ENCODE results near the gene TMEM240.
"Not testable (repeated sequence)": the region's sequence is repeated elsewhere in the genome, so short reads cannot be mapped to it uniquely, and the experiment has no call there.

TMEM240 gene

DNA sequence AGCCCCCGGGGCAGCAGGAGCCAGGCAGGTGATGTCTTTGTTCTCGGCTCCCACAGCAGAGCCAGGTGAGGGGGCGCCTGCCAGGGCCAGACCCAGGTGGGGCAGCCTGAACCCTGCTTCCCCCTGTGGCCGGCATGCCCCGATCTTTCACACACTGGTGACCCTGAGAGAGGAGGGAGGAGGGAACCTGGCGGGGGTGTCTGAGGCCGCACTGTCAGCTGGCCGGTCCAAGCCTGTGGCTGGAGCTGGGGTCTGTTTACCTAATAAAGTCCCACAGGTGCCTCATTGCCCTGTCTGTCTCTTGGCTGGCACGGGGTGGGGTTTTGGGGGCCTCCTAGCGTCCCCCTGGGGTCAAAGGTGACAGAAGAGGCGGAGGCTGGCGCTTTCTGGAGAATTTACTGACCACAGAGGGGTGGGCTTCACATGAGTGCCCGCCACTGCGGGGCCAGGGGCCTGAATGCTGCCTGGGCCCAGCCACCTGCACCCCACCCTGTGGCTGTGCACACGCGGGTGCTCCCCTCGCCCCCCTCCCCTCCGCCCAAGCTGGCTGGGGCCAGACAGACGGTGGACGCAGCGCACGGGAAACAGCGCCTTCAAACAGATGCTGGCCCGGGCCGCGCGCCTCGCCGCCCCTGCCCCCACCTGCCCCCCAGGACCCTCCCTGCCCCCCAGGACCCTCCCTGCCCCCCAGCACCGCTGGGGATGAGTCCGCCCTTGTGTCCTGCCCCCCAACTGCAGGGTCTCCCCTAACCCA lies 5.8 kb downstream of the TMEM240 start:
- no peak overlapping the region for H4K91ac ChIP-seq (ENCODE audit: low read depth, low read length, poor library complexity)
- no peaks in the 10 kb centered on the region for H3K27me3 ChIP-seq (ENCODE audit: control insufficient read depth in 3 of 3, insufficient read depth in 3 of 3, low read depth in 1 of 3, low read length in 3 of 3)
- no peak overlapping the region for H2BK12ac ChIP-seq (ENCODE audit: low read length)
- WGBS, 2 donors (ENCODE audit: extremely low coverage in 2 of 2, insufficient read length in 2 of 2, insufficient replicate concordance in 1 of 2), result no CpG with 5 or more reads among the region's 31 CpGs
- H3K23ac ChIP-seq (ENCODE audit: low read depth, low read length, poor library complexity), result no peak overlapping the region
- H2AK5ac ChIP-seq (ENCODE audit: low read depth, low read length), result no peak overlapping the region
- H3K4ac ChIP-seq (ENCODE audit: low read length), result no peak overlapping the region
- H3K18ac ChIP-seq (ENCODE audit: low read length), result no peak overlapping the region
- H2BK15ac ChIP-seq (ENCODE audit: low read length), result no peak overlapping the region
- peaks cover 6 to 14% of the 10 kb centered on the region in 2 donors for H3K9me3 ChIP-seq (replicated peaks in 1 of 2; ENCODE audit: control insufficient read depth in 2 of 2, insufficient read depth in 1 of 2, low read depth in 1 of 2, low read length in 2 of 2)
- H2BK5ac ChIP-seq (ENCODE audit: low read length), result no peak overlapping the region
- H3K4me2 ChIP-seq (ENCODE audit: insufficient read depth, low read length, poor library complexity, severe bottlenecking), result no peak overlapping the region
- H3K27ac ChIP-seq (replicated peaks; ENCODE audit: low read length), result no peak overlapping the region
- H3K36me3 ChIP-seq (replicated peaks in 1 of 2; ENCODE audit: control insufficient read depth in 2 of 2, insufficient read depth in 2 of 2, low read length in 2 of 2), result peaks cover 10 to 20% of the 10 kb centered on the region in 2 donors
- H3K4me3 ChIP-seq (ENCODE audit: low read length in 2 of 2), result no peak overlapping the region
- no peak overlapping the region for H2AFZ ChIP-seq (ENCODE audit: low read length)
- peaks cover 36% of the 10 kb centered on the region for H3K79me1 ChIP-seq (ENCODE audit: low read depth, low read length)
- DNase-seq (ENCODE audit: low spot score), result no peak
- peaks cover 0 to 9% of the 10 kb centered on the region in 2 donors for H3K4me1 ChIP-seq (ENCODE audit: control insufficient read depth in 2 of 2, insufficient read depth in 1 of 2, low read depth in 1 of 2, low read length in 2 of 2)
- H2BK120ac ChIP-seq (ENCODE audit: low read depth, low read length), result no peak overlapping the region
- H3K14ac ChIP-seq (ENCODE audit: low read length), result no peak overlapping the region
- no peak overlapping the region for H4K8ac ChIP-seq (ENCODE audit: low read depth, low read length)
- H3K9ac ChIP-seq (ENCODE audit: low read depth, low read length, poor library complexity), result no peak overlapping the region

DNA sequence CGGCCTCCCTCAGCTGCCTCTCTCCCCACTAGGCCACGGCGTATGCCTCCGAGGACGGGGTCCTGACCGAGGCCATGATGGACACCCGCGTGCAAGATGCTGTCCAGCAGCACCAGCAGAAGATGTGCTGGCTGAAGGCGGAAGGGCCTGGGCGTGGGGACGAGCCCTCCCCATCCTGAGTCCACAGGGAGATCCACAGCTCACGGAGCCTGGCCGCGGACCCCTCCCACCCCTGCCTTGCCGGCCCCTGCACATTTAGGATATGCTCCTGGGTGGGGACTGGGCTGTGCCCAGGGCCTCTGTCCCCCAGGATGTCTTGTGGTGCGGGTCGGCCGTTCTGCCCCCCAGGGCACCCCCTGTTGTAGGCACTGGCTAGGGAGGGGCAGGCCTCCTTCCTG lies 6.5 kb downstream of the TMEM240 start:
- no CpG with 5 or more reads among the region's 18 CpGs for WGBS, 2 donors (ENCODE audit: extremely low coverage in 2 of 2, insufficient read length in 2 of 2, insufficient replicate concordance in 1 of 2)
- not testable (repeated sequence) for H3K23ac ChIP-seq (ENCODE audit: low read depth, low read length, poor library complexity); H2AFZ ChIP-seq (ENCODE audit: low read length); H2BK5ac ChIP-seq (ENCODE audit: low read length); H2BK120ac ChIP-seq (ENCODE audit: low read depth, low read length); H3K4me1 ChIP-seq (ENCODE audit: control insufficient read depth in 2 of 2, insufficient read depth in 1 of 2, low read depth in 1 of 2, low read length in 2 of 2); H4K8ac ChIP-seq (ENCODE audit: low read depth, low read length); H3K18ac ChIP-seq (ENCODE audit: low read length); H3K4ac ChIP-seq (ENCODE audit: low read length); H2BK12ac ChIP-seq (ENCODE audit: low read length); H2BK15ac ChIP-seq (ENCODE audit: low read length); H3K4me2 ChIP-seq (ENCODE audit: insufficient read depth, low read length, poor library complexity, severe bottlenecking); H3K27me3 ChIP-seq (ENCODE audit: control insufficient read depth in 3 of 3, insufficient read depth in 3 of 3, low read depth in 1 of 3, low read length in 3 of 3); H2AK5ac ChIP-seq (ENCODE audit: low read depth, low read length); DNase-seq (ENCODE audit: low spot score); H3K14ac ChIP-seq (ENCODE audit: low read length); H3K27ac ChIP-seq (replicated peaks; ENCODE audit: low read length); H3K4me3 ChIP-seq (ENCODE audit: low read length in 2 of 2); H4K91ac ChIP-seq (ENCODE audit: low read depth, low read length, poor library complexity); H3K9ac ChIP-seq (ENCODE audit: low read depth, low read length, poor library complexity)
- Histone ChIP-seq H3K9me3 (replicated peaks in 1 of 2; ENCODE audit: control insufficient read depth in 2 of 2, insufficient read depth in 1 of 2, low read depth in 1 of 2, low read length in 2 of 2) (peaks cover 6 to 17% of the 10 kb centered on the region in 2 donors), H3K36me3 (replicated peaks in 1 of 2; ENCODE audit: control insufficient read depth in 2 of 2, insufficient read depth in 2 of 2, low read length in 2 of 2) (peaks cover 16 to 23% of the 10 kb centered on the region in 2 donors), H3K79me1 (ENCODE audit: low read depth, low read length) (peaks cover 30% of the 10 kb centered on the region)

DNA sequence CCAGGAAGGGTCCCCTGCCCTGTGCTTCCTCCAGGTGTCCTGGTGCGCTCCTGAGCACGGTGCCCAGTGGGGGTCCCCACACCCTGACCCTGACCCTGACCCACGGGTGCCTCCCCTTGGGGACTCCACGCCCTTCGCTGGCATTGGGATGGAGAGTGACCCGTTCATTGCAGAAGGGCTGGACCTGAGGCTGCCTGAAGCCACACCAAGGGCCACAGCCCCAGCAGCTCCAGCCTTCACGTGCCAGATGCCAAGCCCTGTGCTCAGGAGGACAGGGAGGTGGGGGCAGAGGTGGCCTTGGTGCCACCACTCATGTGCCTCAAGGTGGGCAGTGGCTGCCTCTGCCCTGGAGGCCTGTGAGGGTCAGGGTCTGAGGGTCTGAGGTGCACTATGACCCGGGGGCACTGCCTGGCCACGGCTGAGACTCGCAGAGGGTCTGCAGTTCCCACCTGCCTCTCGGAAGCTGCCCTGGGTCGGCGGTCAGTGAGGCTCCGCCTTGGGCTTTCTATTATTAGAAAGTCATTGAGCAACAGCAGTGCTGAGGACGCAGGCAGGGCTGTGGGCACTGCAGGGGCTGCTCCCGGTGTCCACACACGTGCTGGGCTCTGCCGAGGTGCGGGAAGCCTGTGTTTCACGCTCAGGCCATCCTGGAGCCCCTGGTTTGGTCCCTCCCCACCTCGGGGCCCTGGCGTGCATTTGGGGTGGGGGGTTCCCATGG lies 7.1 kb downstream of the TMEM240 start:
- H2BK5ac ChIP-seq (ENCODE audit: low read length); H3K18ac ChIP-seq (ENCODE audit: low read length); H3K27ac ChIP-seq (replicated peaks; ENCODE audit: low read length); H3K4me3 ChIP-seq (ENCODE audit: low read length in 2 of 2); H3K27me3 ChIP-seq (ENCODE audit: control insufficient read depth in 3 of 3, insufficient read depth in 3 of 3, low read depth in 1 of 3, low read length in 3 of 3); H2BK120ac ChIP-seq (ENCODE audit: low read depth, low read length); H4K91ac ChIP-seq (ENCODE audit: low read depth, low read length, poor library complexity); H2BK15ac ChIP-seq (ENCODE audit: low read length); H3K9ac ChIP-seq (ENCODE audit: low read depth, low read length, poor library complexity); DNase-seq (ENCODE audit: low spot score); H3K23ac ChIP-seq (ENCODE audit: low read depth, low read length, poor library complexity); H3K4me1 ChIP-seq (ENCODE audit: control insufficient read depth in 2 of 2, insufficient read depth in 1 of 2, low read depth in 1 of 2, low read length in 2 of 2); H3K14ac ChIP-seq (ENCODE audit: low read length); H2AFZ ChIP-seq (ENCODE audit: low read length); H3K4ac ChIP-seq (ENCODE audit: low read length); H2BK12ac ChIP-seq (ENCODE audit: low read length); H3K4me2 ChIP-seq (ENCODE audit: insufficient read depth, low read length, poor library complexity, severe bottlenecking); H4K8ac ChIP-seq (ENCODE audit: low read depth, low read length); H2AK5ac ChIP-seq (ENCODE audit: low read depth, low read length): not testable (repeated sequence)
- H3K79me1 ChIP-seq (ENCODE audit: low read depth, low read length), result peaks cover 27% of the 10 kb centered on the region
- peaks cover 4 to 17% of the 10 kb centered on the region in 2 donors for H3K9me3 ChIP-seq (replicated peaks in 1 of 2; ENCODE audit: control insufficient read depth in 2 of 2, insufficient read depth in 1 of 2, low read depth in 1 of 2, low read length in 2 of 2)
- WGBS, 2 donors (ENCODE audit: extremely low coverage in 2 of 2, insufficient read length in 2 of 2, insufficient replicate concordance in 1 of 2), result no CpG with 5 or more reads among the region's 22 CpGs
- peaks cover 19 to 22% of the 10 kb centered on the region in 2 donors for H3K36me3 ChIP-seq (replicated peaks in 1 of 2; ENCODE audit: control insufficient read depth in 2 of 2, insufficient read depth in 2 of 2, low read length in 2 of 2)

DNA sequence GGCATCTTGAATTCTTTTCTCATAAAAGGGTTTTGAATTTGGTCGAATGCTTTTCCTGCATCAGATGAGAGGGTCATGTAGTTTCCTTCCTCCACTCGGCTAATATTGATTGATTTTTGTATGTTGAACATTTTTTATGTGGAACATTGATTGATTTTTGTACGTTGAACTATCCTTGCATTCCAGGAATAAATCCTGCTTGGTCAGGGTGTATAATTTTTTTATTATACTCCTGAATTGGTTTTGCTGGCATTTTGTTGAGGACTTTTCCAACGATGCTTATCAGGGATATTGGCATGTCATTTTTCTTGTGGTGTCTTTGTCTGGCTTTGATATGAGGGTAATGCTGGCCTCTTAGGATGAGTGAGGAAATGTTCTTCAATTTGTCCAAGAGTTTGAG lies 8.5 kb downstream of the TMEM240 start:
- H2AFZ ChIP-seq (ENCODE audit: low read length), result no peak overlapping the region
- H3K4ac ChIP-seq (ENCODE audit: low read length), result no peak overlapping the region
- no peak overlapping the region for H3K14ac ChIP-seq (ENCODE audit: low read length)
- H2BK5ac ChIP-seq (ENCODE audit: low read length), result no peak overlapping the region
- H2AK5ac ChIP-seq (ENCODE audit: low read depth, low read length), result no peak overlapping the region
- no peaks in the 10 kb centered on the region for H3K4me1 ChIP-seq (ENCODE audit: control insufficient read depth in 2 of 2, insufficient read depth in 1 of 2, low read depth in 1 of 2, low read length in 2 of 2)
- H2BK12ac ChIP-seq (ENCODE audit: low read length), result no peak overlapping the region
- H3K18ac ChIP-seq (ENCODE audit: low read length), result no peak overlapping the region
- H3K27me3 ChIP-seq (ENCODE audit: control insufficient read depth in 3 of 3, insufficient read depth in 3 of 3, low read depth in 1 of 3, low read length in 3 of 3), result no peaks in the 10 kb centered on the region
- H3K79me1 ChIP-seq (ENCODE audit: low read depth, low read length), result peaks cover 14% of the 10 kb centered on the region
- H4K8ac ChIP-seq (ENCODE audit: low read depth, low read length), result no peak overlapping the region
- H3K9me3 ChIP-seq (replicated peaks in 1 of 2; ENCODE audit: control insufficient read depth in 2 of 2, insufficient read depth in 1 of 2, low read depth in 1 of 2, low read length in 2 of 2), result peaks cover 4 to 17% of the 10 kb centered on the region in 2 donors
- H3K27ac ChIP-seq (replicated peaks; ENCODE audit: low read length), result no peak overlapping the region
- no peak overlapping the region for H3K4me3 ChIP-seq (ENCODE audit: low read length in 2 of 2)
- no peak overlapping the region for H3K23ac ChIP-seq (ENCODE audit: low read depth, low read length, poor library complexity)
- H4K91ac ChIP-seq (ENCODE audit: low read depth, low read length, poor library complexity), result no peak overlapping the region
- no CpG with 5 or more reads among the region's 4 CpGs for WGBS, 2 donors (ENCODE audit: extremely low coverage in 2 of 2, insufficient read length in 2 of 2, insufficient replicate concordance in 1 of 2)
- H3K36me3 ChIP-seq (replicated peaks in 1 of 2; ENCODE audit: control insufficient read depth in 2 of 2, insufficient read depth in 2 of 2, low read length in 2 of 2), result peaks cover 14 to 34% of the 10 kb centered on the region in 2 donors
- DNase-seq (ENCODE audit: low spot score), result no peak
- no peak overlapping the region for H3K9ac ChIP-seq (ENCODE audit: low read depth, low read length, poor library complexity)
- H2BK15ac ChIP-seq (ENCODE audit: low read length), result no peak overlapping the region
- no peak overlapping the region for H2BK120ac ChIP-seq (ENCODE audit: low read depth, low read length)
- no peak overlapping the region for H3K4me2 ChIP-seq (ENCODE audit: insufficient read depth, low read length, poor library complexity, severe bottlenecking)
